ENCODE measurements around the gene CHMP5. TPM values are rescaled to one million over a fixed set of nuclear protein-coding genes. Genes with fewer than 3 reads are reported as not detected.

CHMP5 gene
- polyA plus RNA-seq, 1 donor = 68.9 TPM

DNA sequence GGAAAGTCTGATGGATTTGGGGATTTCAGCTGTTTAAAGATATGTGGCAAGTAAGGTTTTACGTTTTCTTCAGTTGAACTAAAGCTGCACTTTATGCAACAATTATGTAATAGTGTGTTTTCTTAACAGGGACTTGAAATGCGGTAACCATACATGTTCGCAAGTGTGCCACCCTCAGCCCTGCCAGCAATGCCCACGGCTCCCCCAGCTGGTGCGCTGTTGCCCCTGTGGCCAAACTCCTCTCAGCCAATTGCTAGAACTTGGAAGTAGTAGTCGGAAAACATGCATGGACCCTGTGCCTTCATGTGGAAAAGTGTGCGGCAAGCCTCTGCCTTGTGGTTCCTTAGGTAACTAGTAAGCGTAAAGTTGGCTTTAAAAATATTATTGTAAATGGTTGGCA, 53.9 kb downstream of the CHMP5 start:
- DNase-seq = no peak

DNA sequence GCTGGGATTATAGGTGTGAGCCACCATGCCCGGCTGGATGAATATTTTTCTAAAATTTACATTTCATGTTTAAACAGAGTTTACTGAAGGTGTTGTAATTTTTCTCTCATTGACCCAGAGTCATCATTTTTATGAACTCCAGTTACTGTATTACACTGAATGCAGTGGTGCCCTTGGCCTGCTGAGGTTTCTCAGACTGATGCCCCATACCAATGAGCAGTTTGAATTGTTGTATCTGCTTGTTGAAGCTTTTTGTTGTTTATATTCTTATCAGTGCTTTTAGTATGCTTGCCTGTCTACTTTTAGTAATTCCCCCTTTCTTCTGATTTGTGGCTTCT, 55.4 kb downstream of the CHMP5 start:
- DNase-seq = no peak

- peak; percentile 16 for DNase-seq
Measured at GRCh38 chr9:33320568-33321261, 55.9 kb downstream of the CHMP5 start.

GRCh38 chr9:33329117-33329563, 64.3 kb downstream of the CHMP5 start:
- DNase-seq = no peak

GRCh38 chr9:33329979-33330378, 65.1 kb downstream of the CHMP5 start:
- no peak for DNase-seq

GRCh38 chr9:33331377-33331891, 66.6 kb downstream of the CHMP5 start:
- no peak for DNase-seq

Other genes starting within 250 kb of the CHMP5 start
- 78.0 TPM for gene DNAJA1, start 239.8 kb upstream of the CHMP5 start, polyA plus RNA-seq (ENCODE audit: insufficient read length)
- 16.2 TPM for gene SMU1, start 188.4 kb upstream of the CHMP5 start, polyA plus RNA-seq (ENCODE audit: insufficient read length)
- gene B4GALT1, start 97.7 kb upstream of the CHMP5 start, polyA plus RNA-seq (ENCODE audit: insufficient read length) = 38.4 TPM
- gene SPINK4, start 24.9 kb upstream of the CHMP5 start, polyA plus RNA-seq (ENCODE audit: insufficient read length) = 0.52 TPM
- 96.4 TPM for gene BAG1, start 341 bp upstream of the CHMP5 start, polyA plus RNA-seq (ENCODE audit: insufficient read length)
- 25.6 TPM for gene NFX1, start 25.5 kb downstream of the CHMP5 start, polyA plus RNA-seq (ENCODE audit: insufficient read length)
- gene AQP7, start 137.5 kb downstream of the CHMP5 start, polyA plus RNA-seq (ENCODE audit: insufficient read length) = 6.4 TPM
- gene AQP3, start 182.5 kb downstream of the CHMP5 start, polyA plus RNA-seq (ENCODE audit: insufficient read length) = 7.6 TPM
- 23.2 TPM for gene NOL6, start 208.9 kb downstream of the CHMP5 start, polyA plus RNA-seq (ENCODE audit: insufficient read length)

All from hindlimb muscle (tissue), 1 donor.